Naive thymus-derived CD4-positive, alpha-beta T cell (primary cell): ENCODE data around the gene CRTAC1. TPM values are rescaled to one million over a fixed set of nuclear protein-coding genes. Genes with fewer than 3 reads are reported as not detected.

Experiments used
- ATAC-seq: fragments of 150-1000 bp; cut with Tn5 transposase; 2 replicates; pipeline ENCODE4 v1.10.0; 2021; ENCODE audit warnings: mild to moderate bottlenecking, moderate library complexity
- CTCF ChIA-PET: fragments of 350-600 bp; sonication (Branson Sonifier 250); formaldehyde crosslinking; loops from one replicate; lab custom pipeline; 2021; ENCODE audit warnings: antibody characterized with exemption; lab: Charles Lee
- POLR2A ChIA-PET: fragments of 350-600 bp; sonication (Branson Sonifier 250); formaldehyde crosslinking; loops from one replicate; lab custom pipeline; 2021; ENCODE audit warnings: antibody characterized with exemption, inconsistent platforms; lab: Charles Lee
- DNase-seq, 9 donors: peaks; one replicate each; pipeline versions ENCODE4 v3.0.0 to v3.0.0-alpha.2; 2020 to 2022; ENCODE audit warnings: mixed read lengths in 1 of 9
- H3K27ac ChIP-seq: one replicate; pipeline ENCODE4 v1.7.0; 2013; ENCODE audit warnings: mild to moderate bottlenecking, low read depth, low read length, moderate library complexity
- H3K27me3 ChIP-seq, 2 donors: one replicate each; pipeline ENCODE4 v1.7.0; 2013; ENCODE audit warnings: low read length in 2 of 2, mild to moderate bottlenecking in 2 of 2, moderate library complexity in 2 of 2; ENCODE audit not compliant: control insufficient read depth in 2 of 2, insufficient read depth in 2 of 2
- H3K36me3 ChIP-seq, 3 experiments: 1 replicate in 2 of 3; 2 replicates in 1 of 3; pipeline ENCODE4 v1.7.0; 2013; ENCODE audit warnings: low read length in 3 of 3, mild to moderate bottlenecking in 3 of 3, moderate library complexity in 1 of 3; ENCODE audit not compliant: insufficient read depth in 3 of 3, control insufficient read depth in 2 of 3
- H3K4me1 ChIP-seq, 2 donors: one replicate each; pipeline ENCODE4 v1.7.0; 2013; ENCODE audit warnings: low read length in 2 of 2, mild to moderate bottlenecking in 2 of 2, moderate library complexity in 1 of 2; ENCODE audit not compliant: control insufficient read depth in 2 of 2, insufficient read depth in 2 of 2
- H3K4me3 ChIP-seq: 2 replicates; pipeline ENCODE4 v1.7.0; 2013; ENCODE audit warnings: mild to moderate bottlenecking, low read length
- H3K9me3 ChIP-seq, 3 experiments: 1 replicate in 2 of 3; 2 replicates in 1 of 3; pipeline ENCODE4 v1.7.0; 2013; ENCODE audit warnings: low read length in 3 of 3; ENCODE audit not compliant: control insufficient read depth in 2 of 3
- H3K27ac Mint-ChIP-seq, 9 donors: one replicate each; pipeline ENCODE4 v1.8.0; 2020 to 2022; ENCODE audit warnings: mixed read lengths in 9 of 9, mild to moderate bottlenecking in 8 of 9, moderate library complexity in 5 of 9, inconsistent platforms in 2 of 9
- H3K27me3 Mint-ChIP-seq, 5 donors: one replicate each; pipeline ENCODE4 v1.8.0; 2021 to 2022; ENCODE audit warnings: mixed read lengths in 5 of 5, mild to moderate bottlenecking in 1 of 5
- H3K36me3 Mint-ChIP-seq, 5 donors: one replicate each; pipeline ENCODE4 v1.8.0; 2020 to 2022; ENCODE audit warnings: mixed read lengths in 5 of 5, mild to moderate bottlenecking in 3 of 5, inconsistent platforms in 1 of 5
- H3K4me1 Mint-ChIP-seq, 7 donors: one replicate each; pipeline ENCODE4 v1.8.0; 2020 to 2022; ENCODE audit warnings: mixed read lengths in 7 of 7, mild to moderate bottlenecking in 3 of 7, inconsistent platforms in 1 of 7
- H3K4me3 Mint-ChIP-seq, 10 donors: one replicate each; pipeline ENCODE4 v1.8.0; 2020 to 2022; ENCODE audit warnings: mild to moderate bottlenecking in 10 of 10, mixed read lengths in 10 of 10, moderate library complexity in 6 of 10, inconsistent platforms in 2 of 10
- H3K9me3 Mint-ChIP-seq, 11 donors: one replicate each; pipeline ENCODE4 v1.8.0; 2020 to 2022; ENCODE audit warnings: mixed read lengths in 11 of 11, mild to moderate bottlenecking in 4 of 11, inconsistent platforms in 1 of 11, moderate library complexity in 1 of 11
- intact Hi-C, 2 donors: fragments of 100-400 bp; cut with micrococcal nuclease; formaldehyde crosslinking; loops; one replicate each; pipeline ENCODE4 v1.15.1; 2023
- polyA plus RNA-seq, 2 donors: library from polyadenylated mRNA; unstranded; fragments of 300-500 nt; fragmentation: Illumina TruSeq; gene quantifications; one replicate each; pipeline ENCODE4 v1.2.3, GENCODE V29; 2021
- total RNA-seq, 6 experiments: library from RNA in 5 of 6; stranded (reverse) in 5 of 6; gene quantifications; 1 replicate in 5 of 6; 2 replicates in 1 of 6; pipeline ENCODE4 v1.2.3 and lab custom pipeline; 2021 to 2026

CRTAC1 gene
- total and polyA plus RNA-seq, 7 experiments from 2014 or later, result not detected

DNA sequence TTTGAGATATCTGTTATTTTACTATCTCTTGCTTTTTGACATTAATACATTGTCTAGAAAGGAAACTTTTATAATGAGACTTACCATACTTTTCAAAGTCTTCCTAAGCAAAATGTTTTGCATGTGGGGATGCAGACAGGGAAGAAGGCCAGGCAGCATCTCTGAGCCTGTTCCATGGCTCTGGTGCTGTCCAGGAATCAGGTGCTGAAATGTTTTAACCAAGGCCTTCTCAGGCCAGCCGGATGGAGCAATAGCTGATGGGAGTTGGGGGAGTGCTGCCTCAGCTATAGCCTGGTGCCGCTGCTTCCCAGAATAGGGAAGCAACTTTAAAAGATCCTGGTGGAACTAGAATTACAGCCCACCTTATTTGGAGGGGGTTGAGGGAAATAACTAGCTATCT is 38.5 kb downstream of the CRTAC1 start:
- no peaks in the 10 kb centered on the region for H3K4me1 Mint-ChIP-seq
- H3K36me3 ChIP-seq, result no peaks in the 10 kb centered on the region
- intact Hi-C loops, result no loop called here
- ChIA-PET CTCF (no interaction called here), POLR2A (no interaction called here)
- no peaks in the 10 kb centered on the region for H3K36me3 Mint-ChIP-seq
- peaks cover 0 to 4% (median 0%) of the 10 kb centered on the region in 11 donors for H3K9me3 Mint-ChIP-seq
- H3K4me3 Mint-ChIP-seq, result no peak overlapping the region
- no peak overlapping the region for H3K27ac ChIP-seq
- H3K4me3 ChIP-seq, result no peak overlapping the region
- ATAC-seq, result no peak
- peaks cover 0 to 49% (median 42%) of the 10 kb centered on the region in 5 donors for H3K27me3 Mint-ChIP-seq
- no peaks in the 10 kb centered on the region for H3K27me3 ChIP-seq
- H3K4me1 ChIP-seq, result no peaks in the 10 kb centered on the region
- H3K9me3 ChIP-seq, result no peaks in the 10 kb centered on the region
- no peak for DNase-seq
- no peak overlapping the region for H3K27ac Mint-ChIP-seq

DNA sequence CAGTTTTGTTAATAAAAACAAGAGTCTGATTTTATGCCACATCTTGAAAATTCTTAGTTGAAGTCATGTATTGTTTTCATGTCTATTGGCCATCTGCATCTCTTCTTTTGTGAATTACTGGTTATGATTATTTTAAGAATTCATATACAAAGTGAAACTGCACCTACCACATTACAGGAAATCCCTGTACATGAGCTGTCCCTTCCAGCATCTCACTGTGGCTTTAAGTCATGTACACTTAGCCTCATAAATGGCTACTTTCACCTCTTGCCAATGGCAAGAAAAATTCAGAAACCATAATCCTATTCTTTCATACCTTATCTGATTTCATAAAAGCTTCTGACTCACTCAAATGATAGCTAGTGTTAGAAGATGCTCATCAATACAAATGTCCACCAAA is 48.6 kb downstream of the CRTAC1 start:
- no peak for DNase-seq
- intact Hi-C loops, result no loop called here
- Histone ChIP-seq H3K4me3 (no peak overlapping the region), H3K27me3 (peaks cover 0 to 3% of the 10 kb centered on the region in 2 donors), H3K36me3 (no peaks in the 10 kb centered on the region), H3K27ac (no peak overlapping the region), H3K9me3 (no peaks in the 10 kb centered on the region), H3K4me1 (no peaks in the 10 kb centered on the region)
- Mint-ChIP-seq H3K4me1 (peaks cover 0 to 2% (median 0%) of the 10 kb centered on the region in 7 donors), H3K9me3 (no peaks in the 10 kb centered on the region), H3K27ac (no peak overlapping the region), H3K27me3 (peaks cover 32 to 62% (median 44%) of the 10 kb centered on the region in 5 donors), H3K4me3 (no peak overlapping the region), H3K36me3 (no peaks in the 10 kb centered on the region)
- ChIA-PET POLR2A (interaction anchor here (0.6 kb wide), 1 partner anchor 16 kb away, joined by 3 read pairs; no protein-coding TSS in a partner anchor), CTCF (no interaction called here)
- ATAC-seq, result no peak

DNA sequence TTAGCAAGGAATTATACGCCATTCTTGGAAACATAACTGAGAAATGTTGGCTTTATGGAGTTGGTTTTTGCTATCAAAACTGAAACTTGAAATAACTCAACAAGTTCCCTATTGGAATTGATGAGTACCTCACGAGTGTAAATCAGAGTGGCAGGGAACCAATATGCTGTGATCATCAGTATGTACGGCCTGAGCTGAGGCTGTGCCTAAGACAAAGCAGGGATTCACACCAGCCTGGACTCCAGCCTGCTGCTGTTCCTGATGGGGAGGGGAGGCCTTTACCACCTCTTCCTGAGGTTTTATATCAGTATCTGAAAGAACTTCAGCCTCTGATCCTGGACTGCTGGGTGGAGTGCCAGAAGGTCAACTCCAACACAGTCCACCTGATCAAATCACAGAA is 52.7 kb downstream of the CRTAC1 start:
- ChIA-PET POLR2A (no interaction called here), CTCF (no interaction called here)
- intact Hi-C loops, result no loop called here
- Histone ChIP-seq H3K36me3 (no peaks in the 10 kb centered on the region), H3K27ac (no peak overlapping the region), H3K4me3 (no peak overlapping the region), H3K27me3 (peaks cover 0 to 3% of the 10 kb centered on the region in 2 donors), H3K4me1 (no peaks in the 10 kb centered on the region), H3K9me3 (no peaks in the 10 kb centered on the region)
- H3K4me3 Mint-ChIP-seq, result no peak overlapping the region
- peaks cover 0 to 3% (median 0%) of the 10 kb centered on the region in 5 donors for H3K36me3 Mint-ChIP-seq
- no peak for DNase-seq
- H3K27ac Mint-ChIP-seq, result no peak overlapping the region
- no peaks in the 10 kb centered on the region for H3K9me3 Mint-ChIP-seq
- ATAC-seq, result no peak
- H3K27me3 Mint-ChIP-seq, result peaks cover 50 to 81% (median 61%) of the 10 kb centered on the region in 5 donors
- peaks cover 0 to 4% (median 0%) of the 10 kb centered on the region in 7 donors for H3K4me1 Mint-ChIP-seq

DNA sequence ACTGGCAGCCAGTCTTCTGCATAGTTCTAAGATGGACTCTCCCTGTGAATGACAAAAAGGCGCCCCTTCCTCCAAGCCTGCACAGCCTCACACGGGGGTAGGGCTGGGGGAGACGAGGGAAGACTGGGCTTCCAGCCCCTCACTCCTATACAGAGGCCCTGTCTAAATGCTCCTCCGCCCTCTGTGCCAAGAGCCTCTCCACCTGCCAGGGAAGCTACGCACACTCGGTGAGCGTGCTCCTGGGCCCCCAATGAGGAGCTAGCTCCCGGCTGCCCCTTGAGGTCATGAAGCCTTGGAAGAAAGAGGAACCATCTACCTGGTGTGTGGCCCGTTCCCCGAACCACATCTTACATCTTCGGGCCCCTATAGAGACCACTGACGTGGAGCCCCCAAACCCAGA is 54.8 kb downstream of the CRTAC1 start:
- Histone ChIP-seq H3K4me3 (no peak overlapping the region), H3K4me1 (no peaks in the 10 kb centered on the region), H3K27ac (no peak overlapping the region), H3K9me3 (no peaks in the 10 kb centered on the region), H3K36me3 (no peaks in the 10 kb centered on the region), H3K27me3 (peaks cover 0 to 7% of the 10 kb centered on the region in 2 donors)
- intact Hi-C loops, result no loop called here
- H3K36me3 Mint-ChIP-seq, result peaks cover 0 to 8% (median 0%) of the 10 kb centered on the region in 5 donors
- CTCF ChIA-PET, result no interaction called here
- peaks cover 0 to 4% (median 0%) of the 10 kb centered on the region in 7 donors for H3K4me1 Mint-ChIP-seq
- POLR2A ChIA-PET, result no interaction called here
- ATAC-seq, result no peak
- H3K4me3 Mint-ChIP-seq, result no peak overlapping the region
- H3K9me3 Mint-ChIP-seq, result peaks cover 0 to 4% (median 0%) of the 10 kb centered on the region in 11 donors
- peaks cover 50 to 84% (median 55%) of the 10 kb centered on the region in 5 donors for H3K27me3 Mint-ChIP-seq
- DNase-seq, result no peak
- no peak overlapping the region for H3K27ac Mint-ChIP-seq

DNA sequence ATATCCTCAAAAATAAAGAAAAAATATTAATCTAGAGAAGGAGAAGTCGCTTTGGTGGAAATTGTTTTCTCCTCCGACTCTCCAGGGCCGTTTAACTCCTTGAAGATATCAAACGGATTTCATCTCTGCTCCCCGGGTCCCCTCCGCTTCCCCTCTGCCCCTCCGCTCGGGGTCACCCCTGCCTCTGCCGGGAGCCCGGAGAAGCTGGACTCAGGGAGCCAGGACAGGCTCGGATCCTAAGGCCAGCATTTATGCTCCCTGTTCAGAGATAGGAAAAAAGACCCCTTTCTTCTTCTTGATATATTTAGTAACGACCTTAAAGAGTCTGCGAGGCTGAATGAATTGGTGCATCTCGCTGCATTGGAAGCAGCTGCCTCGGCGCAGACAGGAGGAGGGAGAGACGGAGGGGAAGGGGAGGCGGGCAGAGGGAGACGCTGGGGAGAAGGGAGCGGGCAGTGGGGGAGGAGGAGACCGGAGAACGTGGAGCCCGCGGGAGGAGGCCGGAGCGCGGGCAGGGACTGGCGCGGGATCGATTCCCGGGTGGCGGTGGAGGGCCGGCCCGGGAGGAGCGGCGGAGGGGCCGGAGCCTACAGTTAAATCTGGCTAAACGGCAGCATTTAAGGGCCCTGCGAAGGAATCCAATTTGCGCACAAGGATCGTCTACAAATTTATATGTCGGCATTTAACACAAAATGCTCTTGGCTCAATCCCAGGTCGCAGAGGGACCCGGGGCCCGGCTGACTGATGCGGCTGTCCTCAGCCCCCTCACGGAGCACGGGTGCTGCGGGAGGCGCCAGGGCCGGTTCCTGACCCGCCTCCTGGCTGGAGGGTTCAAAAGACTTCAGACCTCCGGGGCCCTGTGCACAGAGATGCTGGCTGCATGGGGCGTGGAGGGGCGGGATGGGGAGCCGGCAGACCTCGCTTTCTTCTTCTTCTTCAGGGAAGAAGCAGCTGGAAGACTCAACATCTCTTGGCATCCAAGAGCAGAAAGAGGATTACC is 55.6 kb downstream of the CRTAC1 start:
- Histone ChIP-seq H3K4me3 (no peak overlapping the region), H3K4me1 (no peaks in the 10 kb centered on the region), H3K36me3 (no peaks in the 10 kb centered on the region), H3K27ac (no peak overlapping the region), H3K27me3 (peaks cover 0 to 4% of the 10 kb centered on the region in 2 donors), H3K9me3 (no peaks in the 10 kb centered on the region)
- ATAC-seq (no peak), DNase-seq (no peak)
- Mint-ChIP-seq H3K27me3 (peaks cover 55 to 84% (median 62%) of the 10 kb centered on the region in 5 donors), H3K36me3 (peaks cover 0 to 12% (median 0%) of the 10 kb centered on the region in 5 donors), H3K9me3 (peaks cover 0 to 5% (median 0%) of the 10 kb centered on the region in 11 donors), H3K4me1 (peaks cover 0 to 4% (median 0%) of the 10 kb centered on the region in 7 donors), H3K4me3 (peak overlapping the region in 2 of 10 donors; percentile 25 to 55), H3K27ac (no peak overlapping the region)
- POLR2A ChIA-PET, result no interaction called here
- CTCF ChIA-PET, result no interaction called here
- intact Hi-C loops, result no loop called here

DNA sequence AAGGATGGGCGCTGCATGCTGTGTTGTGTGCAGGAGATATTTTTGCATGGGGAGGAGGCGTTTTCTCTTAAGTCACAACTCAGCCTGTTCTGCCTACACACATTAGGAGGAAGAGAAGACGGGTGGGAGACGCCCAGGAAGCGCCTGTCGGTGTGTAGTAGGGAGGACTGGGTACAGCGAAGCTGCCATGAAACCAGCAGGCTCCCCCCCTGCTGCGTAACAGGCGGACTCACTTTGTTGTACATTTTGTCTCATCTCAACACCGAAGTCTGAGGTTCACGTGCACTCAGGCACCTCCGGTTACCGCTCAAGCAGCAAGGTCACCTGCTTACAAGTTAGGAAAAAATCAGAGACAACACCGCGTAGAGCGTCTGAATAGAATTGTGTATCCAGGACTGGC is 56.3 kb downstream of the CRTAC1 start:
- POLR2A ChIA-PET, result no interaction called here
- H3K9me3 ChIP-seq, result no peaks in the 10 kb centered on the region
- CTCF ChIA-PET, result no interaction called here
- no peaks in the 10 kb centered on the region for H3K36me3 ChIP-seq
- no peak overlapping the region for H3K4me3 ChIP-seq
- no peak overlapping the region for H3K27ac ChIP-seq
- Mint-ChIP-seq H3K4me3 (peak overlapping the region in 3 of 10 donors; percentile 18 to 55 (median 30)), H3K36me3 (peaks cover 0 to 12% (median 0%) of the 10 kb centered on the region in 5 donors), H3K27me3 (peaks cover 56 to 85% (median 69%) of the 10 kb centered on the region in 5 donors), H3K27ac (no peak overlapping the region), H3K4me1 (peaks cover 0 to 4% (median 0%) of the 10 kb centered on the region in 7 donors), H3K9me3 (peaks cover 0 to 5% (median 0%) of the 10 kb centered on the region in 11 donors)
- peaks cover 0 to 4% of the 10 kb centered on the region in 2 donors for H3K27me3 ChIP-seq
- DNase-seq (peak in 1 of 9 donors; percentile 3), ATAC-seq (no peak)
- no peaks in the 10 kb centered on the region for H3K4me1 ChIP-seq
- intact Hi-C loops, result no loop called here
